Fibroblast of pulmonary artery (primary cell): ENCODE results near the gene DAZ2.
"Not testable (repeated sequence)": the region's sequence is repeated elsewhere in the genome, so short reads cannot be mapped to it uniquely, and the experiment has no call there.

Experiments
- DNase-seq: peaks from one replicate; pipeline ENCODE4 v3.0.0-alpha.2; 2010; ENCODE audit warnings: low read depth
- H3K4me3 ChIP-seq: replicated peaks from 2 replicates; pipeline ENCODE4 v1.5.1; 2011; ENCODE audit warnings: low read depth, mild to moderate bottlenecking, control low read depth, low read length, moderate library complexity

Gene DAZ2, protein sequence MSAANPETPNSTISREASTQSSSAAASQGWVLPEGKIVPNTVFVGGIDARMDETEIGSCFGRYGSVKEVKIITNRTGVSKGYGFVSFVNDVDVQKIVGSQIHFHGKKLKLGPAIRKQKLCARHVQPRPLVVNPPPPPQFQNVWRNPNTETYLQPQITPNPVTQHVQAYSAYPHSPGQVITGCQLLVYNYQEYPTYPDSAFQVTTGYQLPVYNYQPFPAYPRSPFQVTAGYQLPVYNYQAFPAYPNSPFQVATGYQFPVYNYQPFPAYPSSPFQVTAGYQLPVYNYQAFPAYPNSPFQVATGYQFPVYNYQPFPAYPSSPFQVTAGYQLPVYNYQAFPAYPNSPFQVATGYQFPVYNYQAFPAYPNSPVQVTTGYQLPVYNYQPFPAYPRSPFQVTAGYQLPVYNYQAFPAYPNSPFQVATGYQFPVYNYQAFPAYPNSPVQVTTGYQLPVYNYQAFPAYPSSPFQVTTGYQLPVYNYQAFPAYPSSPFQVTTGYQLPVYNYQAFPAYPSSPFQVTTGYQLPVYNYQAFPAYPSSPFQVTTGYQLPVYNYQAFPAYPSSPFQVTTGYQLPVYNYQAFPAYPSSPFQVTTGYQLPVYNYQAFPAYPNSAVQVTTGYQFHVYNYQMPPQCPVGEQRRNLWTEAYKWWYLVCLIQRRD

DNA sequence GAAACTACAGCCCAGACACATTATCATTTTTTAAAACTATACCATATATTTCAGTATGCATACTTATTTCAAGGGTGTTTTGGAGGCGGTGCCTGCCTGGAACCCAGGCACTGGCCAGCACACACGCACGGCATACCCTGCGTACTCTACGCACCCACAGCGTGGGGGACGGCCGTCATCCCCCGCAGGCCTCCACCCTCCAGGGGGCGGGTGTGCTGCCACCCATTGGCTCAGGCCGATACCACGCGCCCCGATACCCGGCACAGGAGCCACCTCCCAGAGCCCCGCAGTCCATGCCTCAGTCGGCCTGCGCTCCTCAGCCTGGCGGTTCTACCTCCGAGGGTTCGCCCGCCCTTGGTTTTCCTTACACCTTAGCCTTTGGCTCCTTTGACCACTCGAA is at the start of gene DAZ2:
Gene DAZ2 (plus strand): TSS at position 301 of the 400 bp plus-strand sequence. CDS start 208 bp downstream, outside the sequence.
- DNase-seq = not testable (repeated sequence)

DNA sequence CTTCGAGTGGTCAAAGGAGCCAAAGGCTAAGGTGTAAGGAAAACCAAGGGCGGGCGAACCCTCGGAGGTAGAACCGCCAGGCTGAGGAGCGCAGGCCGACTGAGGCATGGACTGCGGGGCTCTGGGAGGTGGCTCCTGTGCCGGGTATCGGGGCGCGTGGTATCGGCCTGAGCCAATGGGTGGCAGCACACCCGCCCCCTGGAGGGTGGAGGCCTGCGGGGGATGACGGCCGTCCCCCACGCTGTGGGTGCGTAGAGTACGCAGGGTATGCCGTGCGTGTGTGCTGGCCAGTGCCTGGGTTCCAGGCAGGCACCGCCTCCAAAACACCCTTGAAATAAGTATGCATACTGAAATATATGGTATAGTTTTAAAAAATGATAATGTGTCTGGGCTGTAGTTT is 20.4 kb upstream of the DAZ2 start, which contains the start of gene DAZ1:
Gene DAZ1 (minus strand): TSS at position 101 of the 400 bp plus-strand sequence. CDS start 208 bp downstream, outside the sequence.
- DNase-seq, H3K4me3 ChIP-seq: not testable (repeated sequence)

More for the DNA sequence above, at the start of gene DAZ2:
- not testable (repeated sequence) for H3K4me3 ChIP-seq

DNA sequence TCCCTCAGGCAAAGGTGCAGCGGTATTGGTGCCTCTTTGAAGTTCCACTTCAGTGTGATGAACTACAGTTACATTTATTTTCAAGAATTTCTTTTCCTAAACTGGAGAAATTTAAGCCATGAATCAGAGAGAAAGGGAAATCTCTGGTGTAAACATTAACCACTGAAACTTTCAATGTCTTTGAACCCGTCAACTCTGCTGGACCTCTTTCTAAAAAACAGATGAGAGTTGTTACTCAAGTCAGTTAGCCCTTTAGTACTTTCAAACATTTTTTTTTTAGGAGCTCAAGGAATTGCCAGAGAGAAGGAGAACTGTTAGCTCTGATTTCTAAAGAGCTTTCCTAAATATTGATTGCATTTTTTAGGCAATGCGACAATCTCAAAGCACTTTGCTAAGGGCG is 11.9 kb upstream of the DAZ2 start:
- DNase-seq, H3K4me3 ChIP-seq: not testable (repeated sequence)

DNA sequence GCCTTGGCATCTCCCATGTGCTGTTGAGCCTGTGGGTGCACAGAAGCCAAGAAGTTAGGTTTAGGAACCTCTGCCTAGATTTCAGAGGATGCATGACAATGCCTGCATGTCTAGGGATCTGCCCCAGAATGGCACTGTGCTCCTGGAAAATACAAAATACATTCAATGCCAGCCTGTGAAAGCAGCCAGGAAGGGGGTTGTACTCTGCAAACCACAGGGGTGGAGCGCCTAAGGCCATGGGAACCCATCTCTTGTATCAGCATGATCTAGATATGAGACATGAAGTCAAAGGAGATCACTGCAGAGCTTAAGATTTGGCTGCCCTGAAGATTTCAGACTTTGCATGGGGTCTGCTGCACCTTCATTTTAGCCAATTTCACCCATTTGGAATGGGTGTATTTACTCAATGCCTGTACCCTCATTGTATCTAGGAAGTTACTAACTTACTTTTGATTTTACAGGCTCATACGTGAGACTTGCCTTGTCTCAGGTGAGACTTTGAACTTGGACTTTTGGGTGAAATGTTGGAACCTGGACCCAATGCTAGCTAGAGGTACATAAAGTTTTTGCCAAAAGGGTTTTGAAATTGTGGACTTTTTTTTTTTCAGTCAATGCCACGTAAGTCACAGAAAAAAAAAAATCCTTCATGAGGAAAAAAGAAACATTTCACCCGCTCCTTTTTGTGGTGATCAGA is 9.4 kb upstream of the DAZ2 start:
- not testable (repeated sequence) for DNase-seq, H3K4me3 ChIP-seq

DNA sequence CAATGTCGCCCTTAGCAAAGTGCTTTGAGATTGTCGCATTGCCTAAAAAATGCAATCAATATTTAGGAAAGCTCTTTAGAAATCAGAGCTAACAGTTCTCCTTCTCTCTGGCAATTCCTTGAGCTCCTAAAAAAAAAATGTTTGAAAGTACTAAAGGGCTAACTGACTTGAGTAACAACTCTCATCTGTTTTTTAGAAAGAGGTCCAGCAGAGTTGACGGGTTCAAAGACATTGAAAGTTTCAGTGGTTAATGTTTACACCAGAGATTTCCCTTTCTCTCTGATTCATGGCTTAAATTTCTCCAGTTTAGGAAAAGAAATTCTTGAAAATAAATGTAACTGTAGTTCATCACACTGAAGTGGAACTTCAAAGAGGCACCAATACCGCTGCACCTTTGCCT is 8.7 kb upstream of the DAZ2 start:
- not testable (repeated sequence) for H3K4me3 ChIP-seq, DNase-seq
